Measurements from ENCODE around the gene C22orf39.

Gene C22orf39

DNA sequence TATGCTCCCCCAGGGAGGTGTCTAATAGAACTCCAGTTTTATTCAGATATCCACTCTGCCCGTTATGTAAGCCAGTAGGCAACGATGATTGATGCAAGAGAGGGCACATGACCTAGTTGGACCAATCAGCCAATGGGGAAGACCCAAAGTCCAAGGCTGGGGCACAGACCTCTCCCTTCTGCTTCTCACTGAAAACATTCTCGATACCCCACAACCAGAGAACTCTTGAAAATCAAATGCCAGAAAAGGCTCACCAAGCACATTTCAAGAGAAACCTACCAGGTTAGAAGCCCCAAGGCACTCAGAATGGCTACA is 23.4 kb downstream of the C22orf39 start:
- no peak for DNase-seq

DNA sequence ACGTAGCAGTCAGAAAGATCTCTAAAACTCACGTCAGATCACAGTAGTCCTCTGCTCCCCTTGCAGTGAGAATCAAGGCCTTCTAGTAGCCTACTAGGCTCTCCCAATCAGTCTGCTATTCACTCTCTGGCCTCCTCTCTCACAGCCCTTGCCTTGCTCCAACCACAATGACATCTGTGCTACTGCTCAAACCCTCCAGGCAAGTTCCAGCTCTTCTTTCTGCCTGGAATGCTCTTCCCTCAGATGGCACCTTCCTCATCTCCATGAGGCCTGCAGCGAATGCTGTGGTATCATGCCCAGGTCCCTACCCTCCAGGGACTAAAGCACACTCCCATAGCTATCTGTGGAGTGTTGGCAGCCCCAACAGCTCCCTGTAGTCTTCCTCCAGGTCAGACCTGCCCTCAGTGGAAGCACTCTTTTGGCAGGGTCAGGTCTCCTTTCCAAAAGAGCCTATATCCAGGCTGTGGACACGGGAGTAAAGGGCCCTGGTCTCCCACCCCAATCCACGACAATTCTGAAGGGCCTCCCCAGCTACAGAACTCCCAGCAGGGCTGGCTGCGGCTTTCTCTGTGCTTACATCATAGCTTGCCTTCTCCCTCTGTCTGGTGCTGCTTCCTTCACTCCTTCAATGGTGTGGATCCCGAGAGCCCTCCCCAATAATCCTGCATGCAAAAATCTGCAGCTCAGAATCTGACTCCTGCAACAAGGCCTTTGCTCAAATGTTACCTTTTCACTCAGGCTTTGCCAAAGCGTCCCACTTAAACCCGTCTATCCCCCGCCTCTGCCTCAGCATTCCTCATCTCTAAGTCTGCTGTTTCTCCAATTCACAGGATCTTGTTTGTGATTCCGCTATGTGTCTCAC is 24.8 kb downstream of the C22orf39 start:
- no peak for DNase-seq

DNA sequence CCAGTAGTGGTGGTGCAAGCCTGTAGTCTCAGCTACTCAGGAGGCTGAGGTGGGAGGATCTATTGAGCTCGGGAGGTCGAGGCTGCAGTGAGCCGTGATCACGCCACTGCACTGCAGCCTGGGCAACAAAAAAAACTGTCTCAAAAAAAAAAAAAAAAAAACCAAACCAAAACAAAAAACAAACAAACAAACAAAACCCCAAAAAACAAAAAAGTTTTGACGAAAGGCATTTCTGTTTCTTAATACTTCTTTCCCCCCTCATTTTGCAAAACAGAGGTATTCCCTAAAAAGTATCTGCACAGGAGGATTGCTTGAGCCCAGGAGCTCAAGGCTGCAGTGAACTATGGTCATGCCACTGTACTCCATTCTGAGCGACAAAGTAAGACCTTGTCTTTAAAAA is 27.2 kb downstream of the C22orf39 start:
- no peak for DNase-seq

DNA sequence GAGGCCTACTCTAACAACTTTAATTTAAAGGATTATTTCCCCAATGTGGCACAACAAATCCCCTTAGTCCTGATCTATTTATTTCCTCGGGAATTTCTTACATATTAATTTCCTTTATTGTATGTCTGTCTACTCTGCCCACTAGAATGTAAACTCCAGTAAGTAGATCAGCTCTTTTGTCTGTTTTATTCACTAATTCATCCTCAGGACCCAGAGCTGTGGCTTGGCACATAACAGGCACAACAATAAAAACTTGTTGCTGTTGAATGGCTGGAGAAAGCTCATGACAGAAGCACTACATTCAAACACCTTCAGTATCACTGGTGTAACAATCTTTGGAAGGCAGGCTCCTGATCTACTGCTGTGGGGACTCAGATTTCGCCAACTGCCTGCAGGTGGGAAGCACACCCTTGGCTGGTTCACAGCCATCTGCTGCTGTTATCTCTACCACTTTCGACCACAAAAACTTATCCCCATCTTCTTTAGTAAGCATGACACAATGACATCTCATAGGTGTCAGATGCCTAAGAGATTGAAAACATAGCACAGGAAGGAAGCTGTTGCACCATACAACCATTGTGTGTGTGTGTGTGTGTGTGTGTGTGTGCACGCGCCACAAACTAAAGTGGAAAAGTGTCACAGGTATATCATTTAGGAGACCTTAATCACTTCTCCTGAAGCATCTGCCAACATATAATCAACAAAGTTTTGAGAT is 27.9 kb downstream of the C22orf39 start:
- peak; percentile 84 for DNase-seq

DNA sequence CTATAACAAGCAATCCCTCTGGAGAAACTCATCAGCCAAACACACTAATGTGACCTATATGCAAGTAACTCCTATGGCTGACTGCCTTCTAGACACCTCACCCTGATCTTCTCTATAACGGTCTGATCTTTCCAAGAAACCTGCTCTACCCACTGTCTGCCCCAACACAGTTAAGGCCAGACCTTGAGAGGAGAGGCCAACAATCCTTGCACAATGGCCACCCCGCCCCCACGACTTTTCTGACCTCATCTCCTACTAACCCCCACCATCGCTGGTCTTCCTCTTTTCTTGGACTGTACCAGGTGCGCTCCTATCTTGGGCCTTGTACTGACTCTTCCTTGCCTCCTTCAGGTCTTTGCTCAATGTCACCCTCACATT is 28.4 kb downstream of the C22orf39 start:
- DNase-seq: no peak

DNA sequence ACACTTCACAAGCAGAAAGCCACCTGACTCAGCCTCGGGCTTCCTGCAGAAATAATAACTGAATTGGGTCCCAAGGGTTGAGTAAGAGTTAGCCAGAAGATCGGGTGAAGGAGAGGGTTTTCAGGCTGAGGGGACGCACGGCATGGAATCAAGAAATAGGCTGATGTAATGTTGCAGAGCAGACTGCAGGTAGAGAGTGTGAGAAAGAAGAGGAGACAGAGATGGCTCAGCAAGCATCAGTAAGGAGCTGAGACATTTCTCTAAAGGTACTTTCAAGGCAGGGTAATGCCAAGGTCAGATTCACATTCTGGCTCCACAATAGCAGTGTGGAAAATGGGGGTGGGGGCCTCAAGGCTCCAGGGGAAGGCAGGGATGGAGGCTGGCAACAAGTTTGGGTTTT is 34.6 kb downstream of the C22orf39 start:
- no peak for DNase-seq

DNA sequence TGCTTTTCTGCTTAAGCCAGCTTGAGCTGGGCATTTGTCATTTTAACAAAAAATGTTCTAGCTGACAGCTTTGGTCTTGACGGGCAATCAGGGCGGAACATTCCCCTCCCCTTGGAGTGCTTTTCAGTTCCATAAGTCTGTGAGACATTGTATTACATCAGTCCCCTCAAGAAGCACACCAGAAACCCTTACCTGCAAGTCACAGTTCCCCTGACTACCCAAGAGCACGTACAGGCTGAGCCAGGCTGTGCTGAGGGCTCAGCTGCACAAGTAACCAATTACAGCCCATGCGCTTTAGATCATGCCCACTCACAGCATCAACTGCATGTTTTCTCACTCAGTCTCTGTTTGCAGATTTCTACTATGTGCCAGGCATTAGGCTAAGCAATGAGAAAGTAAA is 35.0 kb downstream of the C22orf39 start:
- no peak for DNase-seq

DNA sequence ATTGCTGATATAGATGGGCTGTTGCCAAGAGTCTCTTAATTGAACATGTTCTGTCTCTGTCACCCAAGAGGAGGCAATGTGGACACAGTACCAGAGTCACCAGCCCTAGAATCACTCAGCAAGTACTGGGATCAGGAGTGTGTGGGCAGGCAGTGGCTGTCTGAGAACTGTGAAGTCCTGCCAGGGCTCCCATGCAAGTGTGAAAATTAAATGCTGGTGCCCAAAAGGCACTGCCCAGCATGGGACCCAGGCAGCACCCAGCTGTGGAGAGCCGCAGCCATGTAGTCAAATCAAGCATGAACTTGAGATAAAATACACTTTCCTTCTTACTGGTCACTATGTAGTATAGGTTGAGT is 35.8 kb downstream of the C22orf39 start:
- no peak for DNase-seq

DNA sequence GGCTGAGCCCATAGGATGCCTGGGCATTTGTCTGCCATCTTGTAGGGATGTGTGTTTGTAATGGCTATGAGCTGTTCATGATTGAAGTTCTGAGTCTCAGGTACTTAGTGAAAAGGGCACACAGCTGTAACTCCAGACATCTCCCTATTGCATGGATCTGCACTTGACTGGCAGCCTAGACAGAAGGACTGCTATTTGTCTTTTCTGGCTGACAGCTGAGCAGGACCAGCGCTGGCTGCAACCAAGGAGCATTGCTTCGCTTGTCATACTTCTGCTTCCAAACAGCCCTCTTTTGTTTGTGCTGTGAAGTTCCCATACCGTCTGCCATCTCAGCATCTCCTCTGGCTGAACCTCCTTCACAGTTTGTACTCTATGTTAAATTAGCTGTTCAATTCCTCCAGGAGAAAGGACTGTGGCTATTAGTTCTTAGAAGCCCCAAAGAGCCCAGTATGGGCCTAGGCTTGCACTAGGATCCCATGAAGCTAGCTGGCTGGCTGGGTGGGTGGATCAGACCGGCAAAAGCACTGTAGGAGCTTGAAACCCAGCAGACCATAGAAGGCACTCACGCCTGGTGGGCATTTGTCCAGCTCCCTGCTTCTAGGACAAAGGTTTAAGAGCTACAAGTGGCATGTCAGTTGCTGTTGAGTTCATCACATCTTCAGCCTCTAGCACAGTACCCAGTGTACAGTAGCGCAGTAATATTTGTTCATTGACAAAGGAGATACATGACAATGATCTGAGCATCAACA is 36.4 kb downstream of the C22orf39 start:
- no peak for DNase-seq

DNA sequence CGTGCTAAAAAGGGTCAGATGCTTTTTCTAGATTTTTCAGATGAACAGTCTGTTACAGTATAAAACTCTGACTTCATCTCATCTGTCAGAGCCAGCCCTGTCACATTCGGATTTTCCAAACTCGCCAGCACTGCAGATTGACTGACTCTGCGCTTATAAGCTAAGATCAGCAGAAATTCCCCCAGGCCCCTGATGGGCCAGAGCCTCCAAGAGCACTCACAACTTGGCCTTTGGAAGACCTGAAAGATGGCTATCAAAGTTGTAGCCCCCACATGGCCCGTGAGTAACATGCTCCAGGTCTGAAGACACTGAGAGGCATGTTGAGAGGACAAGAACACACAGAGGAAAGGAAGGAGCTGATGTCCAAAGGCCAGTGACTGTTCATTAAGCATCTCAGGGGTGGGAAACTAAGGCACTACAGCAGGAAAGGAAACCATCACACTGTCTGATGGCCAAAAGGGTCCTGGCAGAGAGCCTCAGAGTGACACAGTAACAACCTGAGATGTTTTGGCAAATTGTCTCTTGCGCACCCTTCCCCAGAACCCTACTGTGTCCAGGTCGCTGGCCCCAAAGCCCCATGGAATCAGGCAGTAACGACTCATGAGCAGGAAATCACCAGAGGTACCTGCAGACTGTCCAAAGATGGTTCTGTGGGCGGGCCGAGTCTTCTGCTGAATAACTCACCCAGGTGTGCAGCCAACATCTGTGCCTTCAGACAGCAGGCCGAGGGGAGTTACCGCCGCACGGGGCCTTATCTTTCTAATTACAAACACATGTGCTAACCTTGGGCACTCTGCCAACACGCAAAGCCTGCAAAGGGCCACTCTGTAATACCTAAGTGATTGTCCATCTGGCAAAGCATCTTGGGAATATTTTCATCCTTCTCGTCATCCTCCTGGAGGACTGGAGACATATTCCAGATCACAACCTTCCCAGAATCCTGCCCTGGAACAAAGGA is 39.6 kb downstream of the C22orf39 start:
- DNase-seq: no peak

DNA sequence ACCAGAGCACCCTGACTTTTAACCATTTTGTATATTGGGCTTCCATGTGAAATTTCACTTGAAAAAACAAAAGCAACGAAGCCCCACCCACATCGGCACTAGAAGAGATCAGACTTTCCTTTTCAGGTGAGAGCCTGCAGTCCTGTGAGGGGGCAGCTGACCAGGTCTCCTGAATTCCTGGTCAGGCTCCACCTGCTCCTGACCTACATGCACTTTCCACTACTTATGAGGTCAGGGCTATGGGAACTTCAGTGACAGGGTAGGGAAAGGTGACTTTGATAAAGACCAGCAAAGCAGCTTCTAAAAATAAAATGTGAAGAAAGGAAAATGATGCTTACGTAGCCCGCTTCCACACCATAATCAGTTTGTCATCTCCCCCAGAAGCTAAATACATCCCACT is 40.7 kb downstream of the C22orf39 start:
- DNase-seq: no peak

DNA sequence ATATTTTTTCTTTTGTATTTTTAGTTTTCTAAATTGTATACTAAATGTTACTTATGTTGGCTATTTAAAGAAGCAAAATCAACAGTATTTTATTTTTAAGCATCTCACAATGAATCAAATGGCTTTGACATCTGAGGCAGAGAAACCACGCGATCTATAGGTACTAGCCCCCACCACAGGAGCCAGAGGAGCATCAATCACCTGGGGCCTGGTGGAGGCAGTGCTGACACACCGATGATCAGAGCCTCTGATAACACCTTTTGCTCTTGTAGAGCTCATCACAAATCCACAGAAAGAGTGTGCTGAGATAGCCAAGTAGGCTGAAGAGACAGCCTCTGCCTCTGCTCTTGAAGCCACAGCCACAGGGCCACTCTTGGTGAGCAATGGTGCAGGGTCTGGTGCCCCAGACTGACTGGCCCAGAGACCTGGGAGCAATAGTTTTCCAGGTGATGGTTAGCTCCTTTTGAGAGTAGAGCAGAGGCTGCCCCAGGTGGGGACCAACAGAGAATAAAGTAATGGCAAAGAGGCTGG is 41.2 kb downstream of the C22orf39 start:
- no peak for DNase-seq

DNA sequence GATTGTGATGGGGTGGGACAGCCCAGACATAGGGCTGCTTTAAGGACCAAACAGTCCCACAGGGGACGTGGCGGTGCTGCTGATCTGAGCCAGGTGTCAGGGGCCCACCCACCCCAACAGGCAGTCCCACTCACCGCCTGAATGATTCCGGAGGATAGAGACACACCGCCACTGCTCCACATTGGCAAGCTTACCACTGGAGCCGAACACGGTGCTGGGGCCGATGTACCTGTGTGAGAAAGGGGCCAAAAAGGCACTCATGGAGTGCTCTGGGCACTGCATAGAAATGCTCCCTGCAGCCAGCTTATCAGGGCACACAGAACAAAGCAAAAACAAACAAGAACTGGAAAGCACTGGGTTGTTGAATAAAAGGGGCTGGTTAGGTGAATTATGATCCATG is 41.9 kb downstream of the C22orf39 start:
- no peak for DNase-seq

DNA sequence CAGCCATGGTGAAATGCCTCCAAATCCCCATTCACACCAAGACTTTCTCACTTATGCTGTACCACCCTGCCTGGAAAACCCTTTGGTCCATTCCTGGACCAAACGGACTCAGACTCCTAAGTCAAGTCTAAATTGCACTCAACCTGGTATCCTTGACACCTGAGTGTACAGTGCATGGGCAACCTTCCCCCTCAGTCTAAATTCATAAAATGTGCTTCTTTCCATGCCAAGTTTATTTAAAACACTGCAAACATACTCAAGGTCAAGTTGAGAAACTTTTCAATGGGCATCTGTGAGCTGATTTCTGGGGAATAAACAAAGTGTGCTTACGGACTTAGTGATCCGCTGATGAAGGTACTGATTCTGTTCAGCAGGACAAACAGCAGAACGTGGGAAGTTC is 42.4 kb downstream of the C22orf39 start:
- DNase-seq: no peak

DNA sequence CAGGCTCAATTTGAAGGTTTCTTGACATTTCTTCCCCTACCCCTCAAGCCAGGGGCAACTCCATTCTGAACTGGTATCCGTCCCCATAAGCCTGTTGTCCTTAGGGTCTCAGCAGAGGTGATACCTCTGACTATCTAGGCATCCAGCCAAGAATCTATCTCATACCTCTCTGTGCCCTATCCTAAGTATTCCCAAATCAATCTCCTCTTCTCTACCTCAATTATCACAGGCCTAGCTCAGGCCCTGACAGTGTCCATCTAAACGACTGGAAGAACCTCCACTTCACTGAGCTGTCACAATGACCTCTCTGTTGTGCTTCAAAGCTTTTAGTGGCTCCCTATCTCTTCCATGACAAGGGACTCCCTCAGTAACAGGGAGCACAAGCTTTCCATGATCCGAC is 42.8 kb downstream of the C22orf39 start:
- DNase-seq: no peak

DNA sequence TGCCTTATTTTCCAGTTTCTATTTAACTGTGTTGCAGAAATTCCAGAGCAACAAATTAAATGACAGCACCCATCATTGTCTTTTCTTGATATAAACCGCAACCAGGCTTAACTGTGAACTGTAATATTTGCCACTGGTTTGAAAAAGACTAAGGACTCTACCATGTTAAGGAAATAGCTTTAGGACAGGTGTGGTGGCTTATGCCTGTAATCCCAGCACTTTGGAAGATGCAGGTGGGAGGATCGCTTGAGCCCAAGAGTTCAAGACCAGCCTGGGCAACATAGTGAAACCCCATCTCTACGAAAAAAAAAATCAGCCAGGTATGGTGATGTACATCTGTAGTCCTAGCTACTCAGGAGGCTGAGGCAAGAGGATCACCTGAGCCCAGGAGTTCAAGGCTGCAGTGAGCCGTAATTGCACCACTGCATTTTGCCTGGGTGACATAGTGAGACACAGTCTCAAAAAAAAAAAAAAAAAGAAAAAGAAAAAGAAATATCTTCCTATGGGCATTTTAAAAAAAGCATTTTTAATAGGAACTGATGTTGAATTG is 44.8 kb downstream of the C22orf39 start:
- DNase-seq: no peak

DNA sequence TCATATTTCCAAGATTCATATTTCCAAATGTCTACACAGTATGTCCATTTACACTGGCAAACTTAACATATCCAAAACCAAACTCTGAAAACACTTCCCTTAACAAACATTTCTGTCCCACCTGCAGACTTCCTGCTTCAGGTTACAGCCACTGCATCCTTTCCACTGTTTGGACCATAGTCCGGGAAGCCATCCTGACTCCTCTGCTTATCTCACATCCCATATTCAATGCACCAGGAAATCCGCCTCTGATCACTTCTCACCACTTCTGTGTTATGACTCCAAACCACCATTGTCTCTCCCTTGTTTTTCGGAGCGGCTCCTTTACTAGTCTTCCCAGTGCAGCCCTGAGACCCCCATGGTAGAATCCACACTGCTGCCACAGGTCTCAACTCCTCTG is 46.0 kb downstream of the C22orf39 start:
- DNase-seq: no peak

DNA sequence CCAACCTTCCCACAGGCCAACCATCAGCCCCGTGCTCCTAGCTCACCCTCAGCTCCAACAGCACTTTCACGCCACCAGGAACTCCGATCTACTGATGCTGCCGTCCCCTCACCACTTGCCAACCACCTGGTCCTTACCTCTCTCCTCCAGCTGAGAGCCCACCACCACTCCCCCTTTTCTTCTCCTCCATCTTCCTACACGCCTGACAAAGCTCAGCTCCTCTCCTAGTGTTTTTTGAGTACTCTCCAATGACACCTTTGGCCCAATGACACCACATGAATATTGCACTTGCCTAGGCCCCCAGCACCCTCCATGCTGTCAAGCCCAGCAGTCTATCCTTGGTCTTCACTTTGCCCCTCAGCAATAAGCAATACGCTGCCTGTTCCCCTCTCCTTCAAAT is 46.6 kb downstream of the C22orf39 start:
- DNase-seq: no peak

DNA sequence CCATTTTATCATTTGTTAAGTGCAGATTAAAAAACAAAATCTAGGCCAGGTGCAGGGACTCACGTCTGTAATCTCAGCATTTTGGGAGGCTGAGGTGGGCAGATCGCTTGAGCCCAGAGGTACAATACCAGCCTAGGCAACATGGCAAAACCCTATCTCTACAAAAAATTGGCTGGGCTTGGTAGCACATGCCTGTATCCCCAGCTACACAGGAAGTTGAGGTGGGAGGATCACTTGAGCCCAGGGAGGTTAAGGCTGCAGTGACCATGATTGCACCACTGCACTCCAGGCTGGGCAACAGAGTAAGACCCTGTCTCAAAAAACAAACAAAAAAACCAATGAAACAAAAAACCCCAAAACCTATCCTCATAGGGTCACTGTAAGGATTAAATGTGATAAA is 48.9 kb downstream of the C22orf39 start:
- no peak for DNase-seq

DNA sequence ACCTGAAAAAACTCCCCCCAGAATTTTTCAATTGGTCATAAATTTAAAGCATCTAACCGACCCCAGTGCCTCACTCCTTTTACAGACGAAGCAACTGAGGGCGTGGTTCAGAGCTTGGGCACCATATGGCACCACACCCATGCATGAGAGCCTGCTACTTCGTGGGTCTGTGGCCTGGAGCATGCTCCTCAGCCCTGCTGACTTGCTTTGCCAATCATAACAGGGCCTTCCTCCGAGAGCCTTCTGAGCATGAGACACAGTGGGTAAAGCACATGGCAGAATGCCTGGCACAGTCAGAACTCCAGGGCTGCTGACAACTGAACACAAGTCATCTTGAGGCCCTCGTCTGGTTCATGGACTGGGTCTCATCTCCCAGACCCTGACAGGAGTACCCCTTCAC is 49.3 kb downstream of the C22orf39 start:
- DNase-seq: no peak

DNA sequence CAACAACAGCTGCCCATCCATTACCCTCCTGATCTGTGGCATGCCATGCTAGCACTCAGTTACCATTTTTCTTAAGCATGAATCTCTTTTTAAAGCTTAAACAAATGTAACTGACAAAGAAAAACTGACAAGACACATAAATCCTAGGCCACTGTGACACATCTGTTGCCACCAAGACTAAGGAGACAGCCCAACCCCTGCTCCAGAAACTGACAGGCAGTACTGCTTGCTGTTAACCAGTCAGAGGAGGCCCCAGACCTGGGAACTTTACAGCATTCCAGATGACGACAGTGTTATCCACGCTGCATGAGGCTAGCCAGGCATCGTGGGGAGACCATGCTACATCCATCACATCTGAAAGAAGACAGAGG is 49.8 kb downstream of the C22orf39 start:
- DNase-seq: no peak

Data from CD4-positive, alpha-beta T cell treated with Interleukin-4 for 4 hours (primary cell).